HUES48 (cell line): Measurements from ENCODE around the gene LPAR3.

Experiments
- H3K27ac ChIP-seq: one replicate; pipeline ENCODE4 v1.7.0; 2013; ENCODE audit warnings: low read depth, low read length, inconsistent platforms
- H3K27me3 ChIP-seq: 2 replicates; pipeline ENCODE4 v1.6.1; 2013; ENCODE audit warnings: mild to moderate bottlenecking, low read length; ENCODE audit not compliant: control insufficient read depth, insufficient read depth
- H3K36me3 ChIP-seq: 2 replicates; pipeline ENCODE4 v1.6.1; 2013; ENCODE audit warnings: low read length; ENCODE audit not compliant: control insufficient read depth, insufficient read depth
- H3K4me1 ChIP-seq: 2 replicates; pipeline ENCODE4 v1.6.1; 2013; ENCODE audit warnings: mild to moderate bottlenecking, low read length; ENCODE audit not compliant: control insufficient read depth, insufficient read depth
- H3K4me3 ChIP-seq: 2 replicates; pipeline ENCODE4 v1.5.1; 2013; ENCODE audit warnings: mild to moderate bottlenecking, low read depth, low read length
- H3K9ac ChIP-seq: 2 replicates; pipeline ENCODE4 v1.6.1; 2013; ENCODE audit warnings: mild to moderate bottlenecking, low read depth, low read length, moderate library complexity
- H3K9me3 ChIP-seq: 2 replicates; pipeline ENCODE4 v1.6.1; 2013; ENCODE audit warnings: low read length; ENCODE audit not compliant: control insufficient read depth, insufficient read depth

The LPAR3 gene, protein sequence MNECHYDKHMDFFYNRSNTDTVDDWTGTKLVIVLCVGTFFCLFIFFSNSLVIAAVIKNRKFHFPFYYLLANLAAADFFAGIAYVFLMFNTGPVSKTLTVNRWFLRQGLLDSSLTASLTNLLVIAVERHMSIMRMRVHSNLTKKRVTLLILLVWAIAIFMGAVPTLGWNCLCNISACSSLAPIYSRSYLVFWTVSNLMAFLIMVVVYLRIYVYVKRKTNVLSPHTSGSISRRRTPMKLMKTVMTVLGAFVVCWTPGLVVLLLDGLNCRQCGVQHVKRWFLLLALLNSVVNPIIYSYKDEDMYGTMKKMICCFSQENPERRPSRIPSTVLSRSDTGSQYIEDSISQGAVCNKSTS

DNA sequence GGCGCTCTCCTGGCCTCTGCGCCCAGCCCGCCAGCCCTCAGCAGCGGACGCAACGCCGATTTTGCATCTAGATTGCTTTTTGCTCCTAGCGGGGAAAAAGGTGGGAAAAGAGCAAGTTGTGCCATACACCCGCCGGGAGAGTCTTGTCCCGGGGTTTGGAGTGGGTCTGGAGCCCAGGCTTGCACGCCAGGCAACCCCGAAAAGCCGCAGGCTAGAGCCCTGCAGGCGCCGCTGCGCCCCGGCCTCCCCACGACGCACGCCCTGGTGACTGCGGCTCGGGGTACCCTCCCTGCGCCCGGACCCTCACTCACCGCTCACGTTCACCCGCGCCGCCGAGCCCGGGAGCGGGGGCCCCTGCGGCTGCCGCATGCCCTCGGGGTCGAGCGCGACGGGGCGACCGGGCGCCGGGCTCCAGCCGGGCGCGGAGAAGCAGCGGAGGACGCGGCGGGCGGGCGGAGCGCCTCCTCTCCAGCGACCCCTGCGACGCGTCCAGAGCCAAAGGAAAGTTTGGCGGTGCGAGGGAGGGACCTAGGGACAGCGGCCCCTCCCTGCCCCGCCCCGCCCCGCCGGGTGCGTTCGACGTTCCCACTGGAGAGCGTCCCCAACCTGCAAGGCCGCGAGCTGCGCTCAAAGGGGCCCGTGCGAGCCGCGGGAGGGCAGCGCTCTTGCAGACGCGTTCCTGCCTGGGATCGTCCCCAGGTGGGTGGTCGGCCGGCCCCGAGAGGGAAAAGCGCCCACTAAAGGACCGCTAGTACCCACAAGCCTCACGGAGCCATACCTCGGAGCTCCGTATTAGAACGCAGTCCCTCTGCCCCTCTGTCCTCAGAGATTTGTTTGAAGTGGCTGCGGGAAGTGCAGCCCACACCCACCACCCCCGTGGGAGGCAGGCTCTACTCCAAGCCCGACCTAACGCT, at the start of gene LPAR3:
TSS of gene LPAR3 (minus strand) at position 502 of the 914 bp plus-strand sequence. CDS start 27,086 bp downstream, outside the sequence.
- Histone ChIP-seq H3K4me3 (peak within 1 kb of the TSS; percentile 73), H3K9me3 (no peaks in the 10 kb centered on the region), H3K4me1 (peaks cover 24% of the 10 kb centered on the region), H3K27me3 (peaks cover 28% of the 10 kb centered on the region), H3K36me3 (peaks cover 10% of the 10 kb centered on the region; the same call in 1 of the 2 replicates), H3K27ac (no peak within 1 kb of the TSS), H3K9ac (peak within 1 kb of the TSS; percentile 63)

DNA sequence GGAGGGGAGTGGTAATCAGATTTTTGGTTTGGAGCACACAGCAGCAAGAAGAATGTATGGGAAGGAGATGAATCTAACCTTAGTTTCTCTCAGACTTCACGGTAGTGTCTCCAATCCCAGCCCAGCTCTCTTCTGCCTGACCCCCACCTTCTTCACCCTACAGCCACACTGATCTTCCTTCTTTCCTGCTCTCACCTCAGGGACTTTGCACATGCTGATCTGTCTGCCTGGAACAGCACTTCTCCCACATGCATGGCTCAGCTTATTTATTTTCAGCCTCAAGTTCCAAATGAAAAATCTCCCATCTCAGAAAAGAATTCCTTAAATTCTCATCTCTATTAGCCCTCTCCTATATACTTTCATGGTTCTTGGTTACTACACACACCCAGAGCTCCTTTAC, 48.8 kb upstream of the LPAR3 start:
- H3K4me1 ChIP-seq, result peaks cover 14% of the 10 kb centered on the region
- no peak overlapping the region for H3K4me3 ChIP-seq
- H3K27me3 ChIP-seq, result no peaks in the 10 kb centered on the region
- no peaks in the 10 kb centered on the region for H3K9me3 ChIP-seq
- no peaks in the 10 kb centered on the region for H3K36me3 ChIP-seq
- no peak overlapping the region for H3K9ac ChIP-seq
- H3K27ac ChIP-seq, result no peak overlapping the region

DNA sequence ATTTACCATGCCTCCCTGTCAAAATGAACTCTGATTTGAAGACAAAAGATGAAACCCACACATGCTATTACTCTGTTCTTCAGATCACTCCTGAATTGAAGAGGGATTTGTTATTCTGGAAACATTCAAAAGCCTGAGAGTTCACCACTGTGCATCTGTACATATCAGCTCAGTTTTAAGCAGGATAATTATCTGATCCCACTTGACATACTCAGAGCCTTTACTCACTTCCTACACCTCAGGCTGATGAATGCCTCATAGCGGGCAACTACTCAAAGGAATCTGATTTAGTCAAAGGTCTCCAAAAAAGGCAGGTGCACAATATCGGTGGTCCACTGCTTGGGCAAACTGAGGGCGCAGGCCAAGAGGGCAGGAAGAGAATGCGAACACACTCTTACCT, 47.5 kb upstream of the LPAR3 start:
- H3K36me3 ChIP-seq, result no peaks in the 10 kb centered on the region
- H3K27me3 ChIP-seq, result no peaks in the 10 kb centered on the region
- no peaks in the 10 kb centered on the region for H3K9me3 ChIP-seq
- peaks cover 5% of the 10 kb centered on the region; the same call in 1 of the 2 replicates for H3K4me1 ChIP-seq
- H3K4me3 ChIP-seq, result no peak overlapping the region
- no peak overlapping the region for H3K9ac ChIP-seq
- no peak overlapping the region for H3K27ac ChIP-seq

DNA sequence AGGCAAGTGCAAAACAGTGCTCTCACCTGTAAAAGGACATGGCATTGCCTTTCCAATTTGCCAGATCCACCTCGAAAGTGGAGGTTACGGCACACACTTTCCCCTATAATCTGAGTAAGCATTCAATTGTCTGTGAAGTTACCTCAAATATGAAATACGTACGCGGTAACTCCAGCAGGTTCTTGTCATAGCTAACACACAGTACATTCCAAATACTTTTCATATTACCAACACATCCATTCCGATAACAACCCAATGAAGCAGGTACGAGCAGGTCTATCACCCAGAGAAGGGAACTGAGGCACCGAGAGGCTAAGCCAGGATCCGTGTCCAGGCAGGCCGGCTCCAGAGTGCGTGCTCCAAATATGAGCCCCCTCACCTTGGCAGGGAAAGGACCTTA, 46.8 kb upstream of the LPAR3 start:
- H3K9me3 ChIP-seq, result no peaks in the 10 kb centered on the region
- no peaks in the 10 kb centered on the region for H3K4me1 ChIP-seq
- no peaks in the 10 kb centered on the region for H3K27me3 ChIP-seq
- H3K27ac ChIP-seq, result no peak overlapping the region
- no peak overlapping the region for H3K9ac ChIP-seq
- H3K4me3 ChIP-seq, result no peak overlapping the region
- no peaks in the 10 kb centered on the region for H3K36me3 ChIP-seq

DNA sequence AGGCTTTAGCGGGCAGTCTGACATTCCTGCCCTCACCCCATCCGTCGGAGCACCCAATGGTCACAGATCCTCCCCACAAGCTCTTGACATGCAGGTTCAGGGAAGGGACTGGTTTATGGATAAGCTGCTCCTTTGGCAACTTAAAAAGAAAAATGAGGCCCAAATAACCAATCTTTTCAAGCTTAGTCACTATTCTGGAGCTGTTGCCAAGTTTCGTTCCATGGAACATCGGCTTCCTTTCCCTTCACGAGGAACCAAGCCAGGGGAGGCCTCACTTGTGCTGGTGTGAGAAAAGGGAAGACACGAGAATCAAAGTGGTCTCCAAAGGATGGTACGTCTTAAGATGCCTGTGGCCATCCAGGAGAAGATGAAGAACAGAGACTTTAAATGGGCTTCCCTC, 46.1 kb upstream of the LPAR3 start:
- Histone ChIP-seq H3K4me3 (no peak overlapping the region), H3K27ac (no peak overlapping the region), H3K36me3 (no peaks in the 10 kb centered on the region), H3K9me3 (no peaks in the 10 kb centered on the region), H3K27me3 (no peaks in the 10 kb centered on the region), H3K4me1 (no peaks in the 10 kb centered on the region), H3K9ac (no peak overlapping the region)

DNA sequence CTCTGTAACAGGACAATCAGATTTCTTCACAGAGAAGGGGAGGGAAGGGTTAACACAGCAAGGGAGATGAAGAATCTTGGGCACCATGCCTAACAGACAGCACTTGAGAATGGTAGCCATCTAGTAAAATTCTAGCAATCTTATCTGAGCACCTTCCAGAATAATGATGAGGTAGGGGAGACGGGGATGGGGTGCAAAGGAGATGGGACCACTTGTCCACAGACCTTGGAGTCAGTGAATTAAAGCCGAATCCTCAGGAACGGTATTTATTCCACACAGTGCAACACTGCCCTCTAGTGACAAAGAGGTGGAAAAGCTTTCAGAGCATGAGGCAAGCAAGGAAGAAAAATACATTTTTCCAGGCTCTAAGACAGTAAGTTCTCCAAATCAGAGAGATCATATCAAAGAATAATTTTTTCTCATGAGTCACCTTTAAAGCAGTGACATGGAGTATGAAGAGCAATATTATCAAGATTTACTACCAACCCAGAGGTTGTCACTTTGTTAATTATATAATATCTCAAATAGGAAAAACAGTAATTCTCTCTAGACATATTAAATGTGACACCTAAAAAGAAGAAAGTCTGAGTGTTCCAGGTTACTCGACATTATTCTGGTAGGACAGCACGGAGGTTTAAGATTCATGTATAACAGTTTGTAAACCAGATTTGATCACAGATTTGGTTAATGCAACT, 43.3 kb upstream of the LPAR3 start:
- H3K36me3 ChIP-seq, result no peaks in the 10 kb centered on the region
- H3K9ac ChIP-seq, result no peak overlapping the region
- no peaks in the 10 kb centered on the region for H3K4me1 ChIP-seq
- H3K4me3 ChIP-seq, result no peak overlapping the region
- no peak overlapping the region for H3K27ac ChIP-seq
- no peaks in the 10 kb centered on the region for H3K9me3 ChIP-seq
- no peaks in the 10 kb centered on the region for H3K27me3 ChIP-seq

DNA sequence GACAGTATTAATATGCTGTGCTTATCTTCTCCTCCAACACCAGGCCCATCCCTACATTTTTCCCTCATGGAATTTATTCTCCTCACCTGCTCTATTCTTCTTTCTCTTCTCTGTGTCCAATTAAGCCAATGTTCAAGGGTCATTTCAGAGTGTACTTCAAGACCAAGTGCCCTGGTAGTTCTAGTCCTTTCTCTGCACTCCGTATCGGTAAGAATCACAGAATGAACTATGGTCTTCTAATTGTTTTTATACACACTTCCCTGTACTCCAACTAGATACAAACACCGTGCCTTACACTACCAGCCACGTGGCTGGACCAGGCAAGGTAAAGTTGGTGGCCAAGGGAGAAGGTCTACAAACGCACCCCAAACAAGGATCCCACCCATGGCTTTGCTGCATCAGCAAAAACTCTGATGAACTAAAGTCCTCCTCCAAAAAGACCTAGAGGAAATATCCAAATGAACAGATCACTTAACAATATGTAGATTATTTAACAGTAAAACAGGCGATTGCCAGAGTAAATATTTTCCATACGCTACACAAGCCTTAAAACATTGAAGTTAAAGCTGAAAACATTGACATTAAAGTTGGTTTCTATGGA, 40.1 kb upstream of the LPAR3 start:
- H3K4me3 ChIP-seq, result no peak overlapping the region
- no peaks in the 10 kb centered on the region for H3K9me3 ChIP-seq
- peaks cover 8% of the 10 kb centered on the region; the same call in 1 of the 2 replicates for H3K4me1 ChIP-seq
- H3K27me3 ChIP-seq, result no peaks in the 10 kb centered on the region
- no peaks in the 10 kb centered on the region for H3K36me3 ChIP-seq
- H3K27ac ChIP-seq, result no peak overlapping the region
- H3K9ac ChIP-seq, result no peak overlapping the region

DNA sequence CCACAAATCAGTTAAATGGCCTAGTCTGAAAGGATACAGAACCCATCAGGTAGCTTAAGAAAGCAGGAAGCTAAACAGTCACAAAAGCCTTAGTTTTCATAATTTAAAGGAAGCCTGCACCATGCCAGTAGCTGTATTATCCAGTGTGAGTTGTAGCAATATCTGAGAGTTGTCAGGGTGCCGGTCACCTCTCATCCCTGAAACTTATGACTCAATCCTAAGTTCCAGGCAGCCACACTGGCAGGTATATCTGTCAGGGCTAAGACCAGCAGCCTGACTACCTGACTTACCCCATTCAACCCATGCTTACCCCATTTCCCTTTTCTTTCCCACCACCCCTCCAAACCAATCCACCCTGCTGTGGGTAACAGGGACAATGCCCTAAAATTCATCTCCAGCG, 37.8 kb upstream of the LPAR3 start:
- Histone ChIP-seq H3K9ac (no peak overlapping the region), H3K9me3 (no peaks in the 10 kb centered on the region), H3K4me1 (peaks cover 8% of the 10 kb centered on the region; the same call in 1 of the 2 replicates), H3K27me3 (no peaks in the 10 kb centered on the region), H3K4me3 (no peak overlapping the region), H3K36me3 (no peaks in the 10 kb centered on the region), H3K27ac (no peak overlapping the region)

DNA sequence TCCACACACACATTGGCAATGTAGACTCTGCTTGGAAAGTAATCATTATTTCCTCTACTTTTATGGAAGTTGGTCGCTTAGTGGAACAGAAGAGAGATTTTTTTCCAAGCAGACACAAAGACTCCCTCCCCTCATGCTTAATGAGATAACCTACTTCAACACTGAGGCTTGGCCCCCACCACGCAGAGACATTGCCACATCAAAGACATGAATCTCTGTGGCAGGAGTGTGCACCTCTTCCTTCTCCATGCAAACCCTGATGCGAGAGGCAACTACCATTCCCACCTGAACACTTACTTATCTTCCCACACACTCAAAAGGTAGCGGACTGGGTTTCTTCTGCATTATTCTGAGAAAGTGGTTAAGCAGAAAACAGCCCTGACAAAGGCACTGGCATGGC, 37.3 kb upstream of the LPAR3 start:
- Histone ChIP-seq H3K9me3 (no peaks in the 10 kb centered on the region), H3K27ac (no peak overlapping the region), H3K4me1 (peaks cover 8% of the 10 kb centered on the region; the same call in 1 of the 2 replicates), H3K36me3 (no peaks in the 10 kb centered on the region), H3K27me3 (no peaks in the 10 kb centered on the region), H3K9ac (no peak overlapping the region), H3K4me3 (no peak overlapping the region)

DNA sequence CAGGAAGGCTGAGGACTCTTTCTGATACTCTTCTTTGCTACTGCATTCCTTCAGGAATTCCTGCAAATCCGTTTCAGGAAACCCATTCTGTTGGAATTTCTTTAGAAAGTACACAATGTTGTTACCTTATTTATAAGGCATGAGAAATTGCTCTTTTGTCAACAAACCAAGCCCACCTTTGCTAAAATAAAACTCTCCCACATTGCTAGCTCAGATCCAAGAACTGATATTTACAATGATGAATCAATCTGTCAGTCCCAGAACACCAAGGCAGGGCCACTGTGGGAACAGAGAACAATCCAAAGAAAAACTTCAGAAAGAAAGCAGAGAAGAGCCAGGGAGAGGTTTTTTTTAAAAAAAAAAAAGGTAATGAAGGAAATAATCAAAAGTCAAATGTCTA, 36.6 kb upstream of the LPAR3 start:
- Histone ChIP-seq H3K27ac (no peak overlapping the region), H3K27me3 (no peaks in the 10 kb centered on the region), H3K4me1 (peaks cover 8% of the 10 kb centered on the region; the same call in 1 of the 2 replicates), H3K9me3 (no peaks in the 10 kb centered on the region), H3K36me3 (no peaks in the 10 kb centered on the region), H3K9ac (no peak overlapping the region), H3K4me3 (no peak overlapping the region)
